Nephron (organoid): ENCODE measurements around the gene PRSS57.

Experiments used
- H3K27ac Mint-ChIP-seq, 3 experiments: 2 replicates each; pipeline ENCODE4 v1.8.0; 2020; ENCODE audit warnings: mixed read lengths in 3 of 3, mild to moderate bottlenecking in 2 of 3, moderate library complexity in 1 of 3
- H3K27me3 Mint-ChIP-seq: 2 replicates; pipeline ENCODE4 v1.8.0; 2021; ENCODE audit warnings: low read depth, mild to moderate bottlenecking, moderate library complexity, mixed read lengths
- H3K36me3 Mint-ChIP-seq: 2 replicates; pipeline ENCODE4 v1.8.0; 2020; ENCODE audit warnings: low read depth, mixed read lengths
- H3K4me1 Mint-ChIP-seq: 2 replicates; pipeline ENCODE4 v1.8.0; 2020; ENCODE audit warnings: mixed read lengths
- H3K4me3 Mint-ChIP-seq, 3 experiments: 2 replicates each; pipeline ENCODE4 v1.8.0; 2020; ENCODE audit warnings: mild to moderate bottlenecking in 3 of 3, mixed read lengths in 3 of 3, moderate library complexity in 2 of 3
- H3K9me3 Mint-ChIP-seq: 2 replicates; pipeline ENCODE4 v1.8.0; 2020; ENCODE audit warnings: mixed read lengths
- TF ChIP-seq, protein P1 (sequence below), 3 experiments: fragments of 200-600 bp; sonication (generic); IDR thresholded peaks; one replicate each; pipeline ENCODE4 v1.5.0; 2021; ENCODE audit warnings: antibody characterized with exemption in 3 of 3; ENCODE audit not compliant: unreplicated experiment in 3 of 3

PRSS57 gene

DNA sequence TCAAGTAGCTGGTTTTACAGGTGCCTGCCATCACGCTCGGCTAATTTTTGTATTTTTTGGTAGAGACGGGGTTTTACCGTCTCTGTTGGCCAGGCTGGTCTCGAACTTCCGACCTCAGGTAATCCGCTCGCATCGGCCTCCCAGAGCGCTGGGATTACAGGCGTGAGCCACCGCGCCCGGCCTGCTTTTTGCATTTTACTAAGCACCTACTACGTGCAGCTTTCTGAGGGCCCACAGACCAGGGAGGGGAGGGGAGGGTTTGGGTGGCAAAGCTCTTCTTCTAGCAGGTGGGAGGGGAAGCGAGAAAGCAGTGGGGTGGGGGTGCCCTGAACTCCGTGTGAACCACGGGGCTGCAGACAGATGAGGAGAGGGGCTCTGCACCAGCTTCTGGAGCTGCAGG, 28.5 kb upstream of the PRSS57 start:
- Mint-ChIP-seq H3K9me3 (no peaks in the 10 kb centered on the region), H3K4me1 (peaks cover under 1% of the 10 kb centered on the region), H3K27ac (peak overlapping the region in 1 of 3 experiments; percentile 78), H3K27me3 (no peaks in the 10 kb centered on the region), H3K4me3 (no peak overlapping the region), H3K36me3 (peaks cover 4% of the 10 kb centered on the region)
- TF ChIP-seq, protein P1, sequence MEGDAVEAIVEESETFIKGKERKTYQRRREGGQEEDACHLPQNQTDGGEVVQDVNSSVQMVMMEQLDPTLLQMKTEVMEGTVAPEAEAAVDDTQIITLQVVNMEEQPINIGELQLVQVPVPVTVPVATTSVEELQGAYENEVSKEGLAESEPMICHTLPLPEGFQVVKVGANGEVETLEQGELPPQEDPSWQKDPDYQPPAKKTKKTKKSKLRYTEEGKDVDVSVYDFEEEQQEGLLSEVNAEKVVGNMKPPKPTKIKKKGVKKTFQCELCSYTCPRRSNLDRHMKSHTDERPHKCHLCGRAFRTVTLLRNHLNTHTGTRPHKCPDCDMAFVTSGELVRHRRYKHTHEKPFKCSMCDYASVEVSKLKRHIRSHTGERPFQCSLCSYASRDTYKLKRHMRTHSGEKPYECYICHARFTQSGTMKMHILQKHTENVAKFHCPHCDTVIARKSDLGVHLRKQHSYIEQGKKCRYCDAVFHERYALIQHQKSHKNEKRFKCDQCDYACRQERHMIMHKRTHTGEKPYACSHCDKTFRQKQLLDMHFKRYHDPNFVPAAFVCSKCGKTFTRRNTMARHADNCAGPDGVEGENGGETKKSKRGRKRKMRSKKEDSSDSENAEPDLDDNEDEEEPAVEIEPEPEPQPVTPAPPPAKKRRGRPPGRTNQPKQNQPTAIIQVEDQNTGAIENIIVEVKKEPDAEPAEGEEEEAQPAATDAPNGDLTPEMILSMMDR (IDR thresholded peaks at IDR 0.05; ENCODE audit: unreplicated experiment in 3 of 3), result no peak

DNA sequence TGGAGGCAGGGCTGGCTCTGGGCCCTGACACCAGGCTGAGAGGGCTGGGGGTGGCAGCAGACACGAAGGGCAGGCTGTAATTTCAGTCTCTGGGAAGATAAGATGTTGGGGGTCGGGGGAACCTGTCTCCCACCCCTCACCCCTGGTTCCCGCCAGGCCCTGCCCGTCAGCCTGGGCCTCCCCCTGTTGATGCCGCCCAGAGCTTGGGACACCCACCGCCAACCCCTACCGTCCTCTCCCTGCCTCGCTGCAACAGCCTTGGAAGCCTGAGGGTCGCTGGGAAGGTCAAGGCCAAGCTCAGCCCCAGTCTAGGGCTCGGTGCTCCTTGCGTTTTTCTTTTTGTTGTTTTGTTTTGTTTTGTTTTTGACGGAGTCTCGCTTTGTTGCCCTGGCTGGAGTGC, 28.0 kb upstream of the PRSS57 start:
- Mint-ChIP-seq H3K27ac (peak overlapping the region in 1 of 3 experiments; percentile 78), H3K4me3 (no peak overlapping the region), H3K4me1 (peaks cover 5% of the 10 kb centered on the region), H3K36me3 (peaks cover 4% of the 10 kb centered on the region), H3K27me3 (no peaks in the 10 kb centered on the region), H3K9me3 (no peaks in the 10 kb centered on the region)
- TF ChIP-seq, protein P1 (IDR thresholded peaks at IDR 0.05; ENCODE audit: unreplicated experiment in 3 of 3), result no peak

DNA sequence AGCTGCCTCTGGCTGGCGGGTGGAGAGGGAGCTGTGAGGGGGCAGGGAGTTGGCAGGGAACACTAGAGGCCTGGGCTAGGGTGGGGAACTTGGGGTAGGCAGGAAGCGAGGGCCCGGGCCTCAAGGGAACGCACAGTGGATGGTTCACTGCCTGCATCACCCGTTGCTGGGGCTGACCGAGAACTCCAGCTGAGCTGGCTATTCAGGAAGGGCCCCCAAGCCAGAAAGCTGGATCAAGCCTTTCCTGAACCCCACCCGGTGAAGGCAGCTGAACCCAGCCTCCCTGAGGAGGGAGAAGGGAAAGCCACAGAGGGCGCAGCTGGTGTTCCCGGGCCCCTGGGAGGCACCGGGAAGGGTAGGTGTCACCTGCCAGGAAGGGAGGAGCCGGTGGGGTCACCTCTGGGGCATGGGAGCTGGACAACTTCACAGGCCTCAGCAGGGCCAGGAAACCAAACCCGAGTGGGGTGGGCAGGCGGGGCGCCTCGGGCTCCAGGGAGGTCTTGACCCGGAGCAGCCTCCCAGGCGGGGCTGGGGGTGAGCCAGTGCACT, 27.4 kb upstream of the PRSS57 start:
- H3K4me3 Mint-ChIP-seq, result no peak overlapping the region

DNA sequence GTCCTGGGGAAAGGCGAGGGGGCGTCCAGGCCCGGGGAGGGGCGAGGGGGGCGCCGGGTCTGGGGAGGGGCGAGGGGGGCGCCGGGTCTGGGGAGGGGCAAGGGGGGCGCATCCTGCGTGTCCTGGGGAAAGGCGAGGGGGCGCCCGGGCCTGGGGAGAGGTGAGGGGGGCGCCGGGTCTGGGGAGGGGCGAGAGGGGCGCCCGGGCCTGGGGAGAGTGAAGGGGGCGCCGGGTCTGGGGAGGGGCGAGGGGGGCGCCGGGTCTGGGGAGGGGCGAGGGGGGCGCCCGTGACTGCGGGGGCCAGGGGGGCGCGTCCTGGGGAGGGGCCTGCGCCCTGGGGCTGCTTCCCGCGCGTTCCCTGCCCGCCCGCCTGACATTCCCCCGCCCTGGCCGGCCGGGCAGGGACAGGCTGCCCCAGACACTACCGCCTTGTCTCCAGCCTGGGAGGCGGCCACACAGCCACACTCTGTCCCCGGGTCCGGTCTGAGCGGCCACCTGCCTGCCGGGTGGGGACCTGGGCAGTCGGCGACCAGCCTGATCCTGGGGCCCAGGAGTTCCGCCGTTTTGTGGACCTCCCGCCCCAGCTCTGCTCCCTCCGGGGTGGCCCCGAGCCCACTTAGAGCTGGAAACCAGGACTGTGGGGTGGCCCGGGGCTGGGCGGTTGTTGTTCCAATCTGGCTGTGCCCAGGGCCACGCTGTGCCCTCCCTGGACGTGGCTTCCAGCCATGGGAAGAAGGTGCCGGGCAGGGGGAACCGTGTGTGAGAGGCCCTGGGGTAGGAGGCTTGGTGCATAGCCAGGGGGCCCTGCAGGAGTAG, 25.3 kb upstream of the PRSS57 start:
- H3K27me3 Mint-ChIP-seq, result no peaks in the 10 kb centered on the region
- peaks cover 15% of the 10 kb centered on the region for H3K4me1 Mint-ChIP-seq
- H3K9me3 Mint-ChIP-seq, result no peaks in the 10 kb centered on the region
- H3K27ac Mint-ChIP-seq, result peak overlapping the region in 2 of 3 experiments; percentile 74 to 82
- H3K4me3 Mint-ChIP-seq, result peak overlapping the region; percentile 43 to 60 (median 45)
- TF ChIP-seq, protein P1 (IDR thresholded peaks at IDR 0.05; ENCODE audit: unreplicated experiment in 3 of 3), result no peak
- peaks cover 8% of the 10 kb centered on the region for H3K36me3 Mint-ChIP-seq

More for the DNA sequence above, 27.4 kb upstream of the PRSS57 start:
- H3K36me3 Mint-ChIP-seq, result peaks cover 7% of the 10 kb centered on the region
- TF ChIP-seq, protein P1 (IDR thresholded peaks at IDR 0.05; ENCODE audit: unreplicated experiment in 3 of 3), result no peak
- peaks cover 11% of the 10 kb centered on the region for H3K4me1 Mint-ChIP-seq
- peak overlapping the region in 1 of 3 experiments; percentile 78 for H3K27ac Mint-ChIP-seq
- H3K9me3 Mint-ChIP-seq, result no peaks in the 10 kb centered on the region
- H3K27me3 Mint-ChIP-seq, result no peaks in the 10 kb centered on the region

DNA sequence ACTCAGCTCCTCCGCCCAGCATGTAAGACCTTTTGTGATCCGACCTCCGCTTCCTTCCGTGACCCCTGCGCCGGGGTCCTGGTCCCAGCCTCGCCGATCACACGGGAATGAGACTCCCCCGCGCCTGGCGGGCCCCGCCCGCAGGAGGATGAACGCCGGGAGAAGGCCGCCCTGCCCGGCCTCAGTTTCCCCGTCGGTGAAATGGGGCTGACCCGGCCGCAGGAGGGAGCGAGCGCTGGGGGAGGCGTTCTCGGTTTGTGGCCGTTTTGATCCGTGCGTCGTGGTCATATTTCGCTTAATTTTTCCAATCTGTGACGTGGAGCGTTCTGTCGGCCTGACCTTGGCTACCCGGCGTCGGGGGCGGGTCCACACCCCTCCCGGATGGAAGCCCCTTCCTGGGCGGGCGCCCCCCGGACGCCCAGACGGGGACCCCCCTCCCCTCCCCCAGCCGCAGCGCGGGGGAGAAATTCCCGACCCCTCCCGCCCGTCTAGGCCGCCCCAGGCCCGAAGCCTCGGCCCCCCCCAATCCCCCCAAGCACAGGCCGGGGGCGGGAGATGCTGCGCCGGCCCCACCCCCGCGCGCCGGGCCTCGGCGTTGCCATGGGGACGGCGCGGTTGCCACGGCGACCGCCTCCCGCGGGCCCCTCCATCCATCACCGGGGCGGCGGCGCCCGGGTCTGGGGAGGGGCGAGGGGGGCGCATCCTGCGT, 24.5 kb upstream of the PRSS57 start:
- Mint-ChIP-seq H3K27ac (no peak overlapping the region), H3K9me3 (no peaks in the 10 kb centered on the region), H3K4me1 (peaks cover 15% of the 10 kb centered on the region), H3K36me3 (peaks cover 13% of the 10 kb centered on the region), H3K27me3 (no peaks in the 10 kb centered on the region), H3K4me3 (no peak overlapping the region)
- TF ChIP-seq, protein P1 (IDR thresholded peaks at IDR 0.05; ENCODE audit: unreplicated experiment in 3 of 3), result no peak
